DMS53 treated with DMSO at 0.1 percent for 48 hours (cell line): ENCODE measurements around the gene DAAM2.

Experiments
- DNase-seq: peaks from one replicate; lab custom pipeline; 2025; ENCODE audit not compliant: unreplicated experiment; lab: John Stamatoyannopoulos, UW

Gene DAAM2

GRCh38 chr6:39791850-39792539 is at the start of gene DAAM2:
DAAM2 (plus strand) TSS chr6:39792376; CDS start chr6:39856303, 63,927 bp downstream.
- DNase-seq = peak; percentile 29

DNA sequence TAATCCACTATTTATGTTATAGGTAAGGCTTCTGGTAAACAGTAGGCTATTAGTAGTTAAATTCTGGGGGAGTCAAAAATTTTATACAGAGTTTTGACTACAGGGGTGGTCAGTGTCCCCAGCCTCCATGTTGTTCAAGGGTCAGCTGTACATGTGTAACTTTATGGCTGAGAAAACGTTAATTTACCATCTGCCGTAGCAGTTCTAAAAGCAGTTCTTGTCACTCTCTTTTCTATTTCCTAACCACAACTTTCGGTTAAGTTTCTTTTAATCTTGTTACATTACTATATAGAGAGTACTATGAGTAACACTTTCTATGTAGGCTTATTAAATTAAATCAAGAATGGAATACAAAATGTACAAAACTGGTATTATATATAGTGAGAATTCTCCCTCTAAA is 45.4 kb upstream of the DAAM2 start:
- DNase-seq = no peak

DNA sequence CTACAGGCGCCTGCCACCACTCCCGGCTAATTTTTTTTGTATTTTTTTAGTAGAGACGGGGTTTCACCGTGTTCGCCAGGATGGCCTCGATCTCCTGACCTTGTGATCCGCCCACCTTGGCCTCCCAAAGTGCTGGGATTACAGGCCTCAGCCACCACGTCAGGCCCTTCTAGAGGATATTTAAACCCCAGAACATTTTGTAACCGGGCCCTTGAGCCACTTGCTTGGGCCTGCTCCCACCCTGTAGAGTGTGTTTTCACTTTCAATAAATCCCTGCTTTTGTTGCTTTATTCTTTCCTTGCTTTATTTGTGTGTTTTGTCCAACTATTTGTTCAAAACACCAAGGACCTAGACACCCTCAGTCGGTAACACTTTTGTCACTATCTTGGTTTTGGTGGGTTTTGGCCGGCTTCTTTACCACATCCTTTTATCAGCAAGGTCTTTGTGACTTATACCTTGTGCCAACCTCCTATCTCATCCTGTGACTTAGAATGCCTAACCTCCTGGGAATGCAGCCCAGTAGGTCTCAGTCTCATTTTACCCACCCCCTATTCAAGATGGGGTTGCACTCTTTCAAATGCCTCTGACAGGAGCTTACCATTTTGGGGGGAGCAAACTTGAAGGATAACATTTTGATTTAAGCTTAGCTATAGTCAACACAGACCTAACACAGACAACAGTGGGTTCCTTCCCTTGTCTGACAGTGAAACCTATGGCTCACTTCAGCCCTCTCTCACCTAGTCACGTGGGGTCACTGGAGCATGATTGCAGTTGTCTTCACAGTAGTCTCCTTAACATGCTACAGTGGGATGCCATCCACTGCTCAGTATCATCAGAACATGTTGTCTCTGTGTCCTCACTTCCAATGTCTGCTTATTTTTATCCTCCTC is 39.1 kb upstream of the DAAM2 start:
- DNase-seq = no peak

DNA sequence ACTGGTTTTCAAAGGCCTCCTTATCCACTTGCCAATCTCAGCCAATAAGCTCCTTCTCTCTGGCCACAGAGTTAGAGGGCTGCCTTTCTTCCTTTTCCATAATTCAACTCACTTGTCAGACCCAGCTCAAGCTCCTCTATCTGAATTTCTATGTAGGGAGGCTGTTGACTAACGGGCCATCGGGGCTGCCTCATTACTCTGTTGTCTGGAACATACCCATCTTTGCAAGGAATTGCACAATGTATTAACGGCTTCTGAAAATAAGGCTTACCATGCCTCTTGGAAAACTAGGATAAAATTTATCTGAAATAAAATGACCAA is 38.5 kb upstream of the DAAM2 start:
- DNase-seq = no peak

DNA sequence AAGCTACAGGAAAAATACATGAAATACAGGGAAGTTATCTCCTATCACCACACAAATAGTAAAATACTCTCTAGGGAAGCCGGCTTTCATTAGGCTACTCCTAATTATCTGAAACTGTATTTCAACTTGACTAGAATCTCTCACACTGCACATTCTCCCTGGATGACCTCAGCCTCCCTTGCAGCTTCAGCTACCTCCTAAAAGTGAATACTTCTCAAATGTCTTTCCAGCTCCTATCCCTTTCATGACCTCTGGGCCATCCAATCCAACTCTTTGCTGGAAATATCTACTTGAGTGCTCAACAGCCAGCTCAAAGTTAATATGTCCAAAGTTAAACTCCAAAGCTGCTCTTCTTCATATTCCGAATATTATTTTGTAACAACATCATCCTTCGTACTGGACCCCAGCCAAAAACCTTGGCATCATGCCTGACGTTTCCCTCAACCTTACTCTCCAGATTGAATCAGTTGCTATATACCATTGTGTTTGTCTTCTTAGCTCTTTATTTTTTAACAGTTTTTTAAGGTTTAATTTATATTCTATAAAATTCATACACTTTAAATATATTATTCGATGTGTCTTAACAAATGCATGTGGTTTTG is 37.6 kb upstream of the DAAM2 start:
- no peak for DNase-seq

GRCh38 chr6:39755231-39755630 is 36.9 kb upstream of the DAAM2 start:
- DNase-seq = no peak

DNA sequence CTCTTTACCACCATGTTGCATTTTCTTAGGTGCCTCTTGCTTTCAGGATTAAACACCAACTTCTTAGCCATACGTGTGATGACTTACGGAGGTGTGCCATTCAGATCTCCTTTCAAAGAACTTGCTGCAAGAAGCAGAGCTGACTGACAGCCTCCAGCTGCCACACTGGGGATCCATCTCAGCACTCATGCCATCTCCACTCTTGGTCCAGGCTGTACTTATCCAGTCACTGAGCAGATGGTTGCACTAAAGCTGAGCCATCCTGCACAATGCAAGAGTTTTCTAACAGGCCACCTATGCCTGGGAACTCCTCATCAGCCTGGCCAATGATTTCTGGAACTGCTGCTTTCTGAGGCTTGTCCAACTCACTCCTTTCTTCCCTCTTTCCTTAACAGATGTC is 35.6 kb upstream of the DAAM2 start:
- no peak for DNase-seq

DNA sequence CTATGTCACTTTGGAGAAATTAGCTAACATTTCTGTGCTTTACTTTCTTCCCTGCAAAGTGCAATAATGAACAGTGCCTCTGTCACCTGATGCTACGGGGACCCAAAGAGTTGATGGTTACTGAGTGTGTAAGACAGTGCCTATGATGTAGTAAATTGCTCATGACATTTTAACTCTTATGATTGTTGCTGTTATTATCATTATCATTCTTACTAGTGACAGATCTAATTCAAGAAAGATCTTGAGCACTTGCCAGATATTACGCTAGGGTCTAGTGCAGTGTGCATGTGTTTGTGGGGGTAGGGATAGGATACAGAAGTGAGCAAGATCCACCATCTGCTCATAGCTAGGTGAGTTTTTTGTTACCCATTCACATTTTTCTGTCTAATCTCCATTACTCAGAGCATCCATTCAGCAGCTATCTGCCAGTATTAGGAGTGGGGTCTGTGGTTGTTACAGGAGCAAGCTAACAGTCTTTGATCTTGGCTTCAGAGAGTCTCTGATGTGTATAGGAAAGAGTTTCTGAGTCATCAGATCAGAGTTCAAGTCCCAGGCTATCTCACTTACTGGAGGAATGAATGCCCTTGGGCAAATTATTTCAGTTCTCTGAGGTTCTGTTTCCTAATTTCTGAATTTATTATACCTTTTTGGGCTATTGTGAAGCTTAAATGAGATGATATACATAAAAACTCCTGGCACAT is 33.1 kb upstream of the DAAM2 start:
- DNase-seq = no peak

DNA sequence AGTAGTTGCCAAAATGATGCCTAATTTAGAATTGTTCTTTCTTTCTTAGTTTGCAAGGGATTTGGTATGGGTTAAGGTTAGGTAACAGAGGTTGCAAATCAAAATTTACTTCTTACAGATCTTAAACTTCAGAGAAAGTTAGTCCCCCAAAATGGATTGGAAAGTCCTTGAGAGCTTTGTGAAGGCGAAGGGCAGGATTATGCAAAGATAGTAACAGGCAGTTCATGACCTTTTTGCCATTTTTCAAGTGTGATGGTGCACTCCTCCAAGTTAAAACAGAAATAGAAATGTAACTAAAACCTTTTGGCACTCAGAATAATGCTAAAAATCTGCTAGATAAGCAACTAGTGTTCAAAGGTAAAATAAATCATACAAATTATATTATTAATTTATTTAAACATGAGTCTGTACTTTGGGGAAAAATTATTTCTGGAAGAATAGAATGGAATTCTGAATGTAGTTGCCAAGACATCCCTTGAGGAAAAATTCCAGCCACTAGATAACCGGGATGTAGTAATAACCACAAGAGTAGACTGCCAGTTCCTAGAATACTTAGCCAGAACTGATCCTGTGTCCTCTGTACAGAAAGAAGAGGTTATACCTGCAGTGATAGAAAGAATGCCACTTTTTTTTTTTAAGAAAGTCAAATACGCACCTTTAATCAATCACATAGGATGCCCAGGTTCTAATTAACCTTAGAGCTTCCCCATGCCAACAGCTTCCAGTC is 31.8 kb upstream of the DAAM2 start:
- DNase-seq = no peak

GRCh38 chr6:39765508-39766065 is 26.6 kb upstream of the DAAM2 start:
- DNase-seq = no peak

DNA sequence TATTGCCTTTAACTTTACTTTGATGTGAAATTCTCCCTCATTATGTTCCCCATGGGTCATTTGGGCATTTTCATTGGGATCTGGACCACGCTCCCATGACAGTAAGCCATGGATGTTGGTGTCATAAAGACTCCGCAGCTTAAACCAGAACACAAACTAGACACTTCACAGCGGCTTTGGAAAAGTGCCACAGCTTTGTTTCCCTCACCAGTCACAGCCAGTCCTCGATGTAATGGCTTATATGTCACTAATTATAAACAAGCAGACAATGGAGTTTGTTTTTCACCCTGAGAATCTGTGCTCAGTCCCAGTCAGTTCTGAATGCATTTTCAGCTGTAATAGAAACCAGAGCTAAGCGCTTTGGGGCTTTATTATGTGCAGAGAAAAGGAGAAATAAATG is 23.2 kb upstream of the DAAM2 start:
- no peak for DNase-seq

DNA sequence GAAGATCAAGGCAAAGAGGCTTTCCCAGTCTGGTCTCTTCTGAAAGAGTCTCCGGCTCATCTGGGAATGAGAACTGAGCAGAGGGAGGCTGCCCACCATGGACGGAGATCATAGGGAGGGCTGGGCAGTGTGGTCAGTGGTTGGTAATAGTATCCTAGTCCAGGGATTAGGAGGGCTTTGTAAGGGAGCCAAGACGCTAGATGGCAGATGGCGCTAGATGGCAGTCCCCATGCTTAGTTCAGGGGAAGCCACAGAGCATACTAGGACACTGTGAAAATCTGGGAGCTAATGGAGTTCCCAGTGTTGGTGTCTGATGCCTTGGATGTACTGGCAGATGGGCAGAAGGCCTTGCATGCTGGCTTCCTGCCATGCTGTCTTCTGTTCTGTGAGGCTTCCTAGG is 21.7 kb upstream of the DAAM2 start:
- no peak for DNase-seq

DNA sequence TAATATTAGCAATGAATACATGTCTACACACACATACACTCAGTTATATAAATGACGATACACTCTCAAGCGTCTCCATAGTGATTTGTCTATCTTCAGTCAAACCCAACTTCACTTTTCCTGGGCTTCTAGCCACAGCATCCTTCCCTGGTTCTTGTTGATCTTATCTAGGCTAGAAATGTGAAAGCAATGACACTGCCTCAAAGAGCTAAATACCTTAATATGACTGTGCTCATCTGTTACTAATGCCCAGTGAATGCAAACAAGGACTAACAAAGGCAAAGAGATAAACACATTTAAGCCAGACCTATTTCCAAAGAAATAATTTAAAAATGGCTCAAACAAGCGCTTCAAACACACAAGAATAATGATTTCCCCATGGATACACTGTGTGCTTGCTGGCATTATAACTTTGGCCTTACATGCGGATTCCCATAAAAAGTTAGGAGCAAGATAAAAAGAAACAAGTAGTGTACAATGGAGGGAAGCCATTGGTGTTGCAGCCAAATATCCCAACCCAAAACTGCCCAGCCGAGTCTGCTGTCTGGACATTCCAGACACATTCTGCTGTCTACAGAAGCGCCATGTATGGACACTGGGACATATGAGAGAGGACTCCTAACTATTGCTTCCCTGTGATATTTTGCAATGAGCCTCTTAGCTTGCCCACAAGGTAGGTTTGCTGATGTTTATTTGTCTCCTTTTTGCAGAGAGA is 19.5 kb upstream of the DAAM2 start:
- no peak for DNase-seq

DNA sequence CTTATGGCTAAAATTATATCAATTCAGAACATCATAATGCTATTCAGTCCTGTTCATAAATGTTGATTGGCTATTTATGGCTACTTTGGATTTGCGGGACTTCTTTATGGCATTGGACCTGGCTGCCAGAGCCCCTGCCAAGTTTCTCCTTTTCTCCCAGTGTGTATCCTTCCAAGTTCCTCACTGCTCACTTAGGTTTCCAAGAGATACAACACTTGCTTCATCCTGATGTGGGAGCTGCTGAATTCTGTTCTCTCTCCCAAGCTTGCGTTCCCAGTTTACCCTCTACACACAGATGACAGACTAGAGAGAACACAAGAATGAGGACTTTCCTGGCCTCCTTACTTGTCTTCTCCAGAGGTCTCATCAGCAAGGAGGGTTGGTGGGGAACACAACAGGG is 18.4 kb upstream of the DAAM2 start:
- no peak for DNase-seq

GRCh38 chr6:39776581-39776980 is 15.6 kb upstream of the DAAM2 start:
- no peak for DNase-seq

- no peak for DNase-seq
Measured at GRCh38 chr6:39777218-39777617, 15.0 kb upstream of the DAAM2 start.

- no peak for DNase-seq
Measured at GRCh38 chr6:39777661-39778060, 14.5 kb upstream of the DAAM2 start.

DNA sequence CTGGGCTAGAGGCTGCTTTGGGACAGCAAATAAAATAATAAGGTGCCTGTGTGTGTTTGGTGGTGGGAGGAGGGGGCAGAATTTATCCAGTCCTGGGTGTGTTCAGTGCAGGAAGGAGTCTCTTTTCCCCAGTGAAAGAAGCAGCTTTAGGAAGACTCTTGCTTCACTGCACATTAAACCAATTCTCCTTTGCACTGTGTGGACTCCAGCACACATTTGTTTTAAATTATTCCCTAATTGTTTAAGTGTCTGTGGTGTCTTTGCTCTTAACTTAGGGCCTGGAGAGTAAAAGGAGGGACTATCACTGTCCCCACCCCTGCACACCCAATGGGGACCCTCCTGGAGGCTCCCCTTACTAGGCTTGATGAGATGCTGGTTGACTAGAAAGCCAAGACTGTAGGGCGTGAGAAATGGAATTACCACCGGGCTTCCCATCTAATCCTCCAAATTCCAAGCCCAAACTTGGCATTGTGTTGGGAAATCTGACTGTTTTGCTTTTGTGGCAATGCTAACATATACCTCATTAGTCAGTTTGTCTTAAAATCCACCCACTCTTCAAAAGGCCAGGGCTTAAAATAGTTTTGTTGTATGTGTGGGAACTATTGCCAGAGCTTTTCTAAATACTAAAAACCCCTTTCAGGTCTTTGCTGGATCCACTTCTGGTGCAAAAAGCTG is 13.5 kb upstream of the DAAM2 start:
- DNase-seq = no peak

GRCh38 chr6:39785281-39785680 is 6.9 kb upstream of the DAAM2 start:
- no peak for DNase-seq
